ENCODE measurements around the gene MBD3. TPM values are rescaled to one million over a fixed set of nuclear protein-coding genes. Genes with fewer than 3 reads are reported as not detected.

MBD3 gene
- total and polyA plus RNA-seq, 2 of the 4 experiments (the other 2 are of a cell fraction), result 42.5 to 66.3 TPM

- Histone ChIP-seq H4K91ac (ENCODE audit: insufficient read depth, low read depth, low read length) (no peak overlapping the region), H3K27me3 (ENCODE audit: control insufficient read depth, insufficient read depth, low read length) (no peaks in the 10 kb centered on the region; the same call in 1 of the 2 replicates), H2BK20ac (ENCODE audit: low read depth, low read length) (no peak overlapping the region), H3K36me3 (ENCODE audit: control insufficient read depth, insufficient read depth, low read length) (peaks cover 14% of the 10 kb centered on the region; the same call in 1 of the 2 replicates), H3K4ac (ENCODE audit: low read depth, low read length) (no peak overlapping the region), H2AFZ (replicated peaks; ENCODE audit: low read length, poor library complexity) (no peak overlapping the region), H3K79me1 (ENCODE audit: low read depth in 1 of 2, low read length in 2 of 2) (no peaks in the 10 kb centered on the region), H2BK5ac (ENCODE audit: low read depth, low read length, poor library complexity, severe bottlenecking) (no peak overlapping the region), H4K8ac (ENCODE audit: low read depth in 2 of 2, low read length in 2 of 2) (no peak overlapping the region), H2AK9ac (replicated peaks; ENCODE audit: low read depth, low read length, poor library complexity) (no peak overlapping the region), H3K27ac (ENCODE audit: insufficient read depth, low read length) (no peak overlapping the region), H3K18ac (ENCODE audit: low read depth, low read length) (no peak overlapping the region), H3K23ac (ENCODE audit: low read depth, low read length) (no peak overlapping the region), H2BK120ac (ENCODE audit: low read depth, low read length) (no peak overlapping the region), H3K4me1 (ENCODE audit: control insufficient read depth, insufficient read depth, low read length) (peaks cover 2% of the 10 kb centered on the region; the same call in 1 of the 2 replicates), H4K5ac (ENCODE audit: low read depth, low read length) (no peak overlapping the region), H2AK5ac (ENCODE audit: low read depth, low read length) (no peak overlapping the region), H3K4me2 (ENCODE audit: low read depth, low read length) (no peak overlapping the region), H4K20me1 (ENCODE audit: insufficient read depth, low read length) (peaks cover 12% of the 10 kb centered on the region; the same call in 1 of the 2 replicates), H2BK15ac (ENCODE audit: low read depth, low read length) (no peak overlapping the region), H3K9me3 (ENCODE audit: control insufficient read depth, insufficient read depth, low read length) (no peaks in the 10 kb centered on the region), H3K9ac (ENCODE audit: low read depth, low read length) (no peak overlapping the region), H3K4me3 (ENCODE audit: insufficient read depth, low read depth, low read length) (no peak overlapping the region), H3K9me1 (ENCODE audit: insufficient read depth, low read length) (no peaks in the 10 kb centered on the region), H3K56ac (ENCODE audit: extremely low read depth, insufficient read depth, low read length) (no peak overlapping the region), H3K14ac (replicated peaks; ENCODE audit: low read depth, low read length) (no peak overlapping the region)
- CTCF ChIA-PET, result no interaction called here
- DNase-seq (no peak), ATAC-seq (ENCODE audit: low read depth) (no peak)
- in situ Hi-C loops (cut with MboI; ENCODE audit: low sequenced_read_pairs) (no loop called here), intact Hi-C loops (cut with micrococcal nuclease) (no loop called here), dilution Hi-C loops (cut with HindIII; ENCODE audit: low sequenced_read_pairs, unreplicated experiment) (no loop called here)
- WGBS, 2 experiments (ENCODE audit: extremely low coverage in 2 of 2, insufficient read length in 1 of 2), result 85% methylated on average over 7 of the region's 9 CpGs; no CpG with 5 or more reads in 1 of the 2 experiments
- TF ChIP-seq BHLHE40 (IDR thresholded peaks at IDR 0.05; ENCODE audit: low read depth, low read length), result no peak
- TF ChIP-seq MXI1 (IDR thresholded peaks at IDR 0.05; ENCODE audit: borderline replicate concordance, low read depth, low read length), result no peak
- TF ChIP-seq POLR2A (IDR thresholded peaks at IDR 0.05; ENCODE audit: low read depth, low read length), result no peak
- no peak for TF ChIP-seq MAZ (IDR thresholded peaks at IDR 0.05; ENCODE audit: borderline replicate concordance, low read depth, low read length)
- TF ChIP-seq ELK1 (IDR thresholded peaks at IDR 0.05; ENCODE audit: borderline replicate concordance, low read depth, low read length), result no peak
- TF ChIP-seq USF2 (IDR thresholded peaks at IDR 0.05; ENCODE audit: low read depth, low read length), result no peak
- TF ChIP-seq RAD21 (IDR thresholded peaks at IDR 0.05; ENCODE audit: low read length), result no peak
- TF ChIP-seq CHD1 (IDR thresholded peaks at IDR 0.05; ENCODE audit: low read depth, low read length), result no peak
- no peak for TF ChIP-seq MAFK (IDR thresholded peaks at IDR 0.05; ENCODE audit: low read depth, low read length)
- no peak for TF ChIP-seq SMC3 (IDR thresholded peaks at IDR 0.05; ENCODE audit: low read depth, low read length)
- TF ChIP-seq CTCF (conservative IDR thresholded peaks at IDR 0.05; ENCODE audit: low read depth, low read length), result no peak
- no peak for TF ChIP-seq FOS (IDR thresholded peaks at IDR 0.05; ENCODE audit: low read depth, low read length)
- TF ChIP-seq RCOR1 (IDR thresholded peaks at IDR 0.05; ENCODE audit: insufficient replicate concordance, low read length), result no peak
- TF ChIP-seq NFE2L2 (IDR thresholded peaks at IDR 0.05; ENCODE audit: low read depth, low read length), result no peak
- no peak for TF ChIP-seq CEBPB (IDR thresholded peaks at IDR 0.05; ENCODE audit: low read depth, low read length)
- POLR2A ChIA-PET (ENCODE audit: unreplicated experiment), result interaction anchor here (0.7 kb wide), 1 partner anchor 154 kb away, joined by 6 read pairs; no protein-coding TSS in a partner anchor
- BruUV-seq (replicated peaks), result no TSS peak
Observed at GRCh38 chr19:1572795-1573194, 19.9 kb downstream of the MBD3 start.
